NCI-H2029 treated with DMSO at 0.1 percent for 48 hours (cell line): ENCODE data around the gene SLC39A6.

ENCODE experiments used
- DNase-seq: peaks from one replicate; lab custom pipeline; 2025; lab: John Stamatoyannopoulos, UW

The SLC39A6 gene

DNA sequence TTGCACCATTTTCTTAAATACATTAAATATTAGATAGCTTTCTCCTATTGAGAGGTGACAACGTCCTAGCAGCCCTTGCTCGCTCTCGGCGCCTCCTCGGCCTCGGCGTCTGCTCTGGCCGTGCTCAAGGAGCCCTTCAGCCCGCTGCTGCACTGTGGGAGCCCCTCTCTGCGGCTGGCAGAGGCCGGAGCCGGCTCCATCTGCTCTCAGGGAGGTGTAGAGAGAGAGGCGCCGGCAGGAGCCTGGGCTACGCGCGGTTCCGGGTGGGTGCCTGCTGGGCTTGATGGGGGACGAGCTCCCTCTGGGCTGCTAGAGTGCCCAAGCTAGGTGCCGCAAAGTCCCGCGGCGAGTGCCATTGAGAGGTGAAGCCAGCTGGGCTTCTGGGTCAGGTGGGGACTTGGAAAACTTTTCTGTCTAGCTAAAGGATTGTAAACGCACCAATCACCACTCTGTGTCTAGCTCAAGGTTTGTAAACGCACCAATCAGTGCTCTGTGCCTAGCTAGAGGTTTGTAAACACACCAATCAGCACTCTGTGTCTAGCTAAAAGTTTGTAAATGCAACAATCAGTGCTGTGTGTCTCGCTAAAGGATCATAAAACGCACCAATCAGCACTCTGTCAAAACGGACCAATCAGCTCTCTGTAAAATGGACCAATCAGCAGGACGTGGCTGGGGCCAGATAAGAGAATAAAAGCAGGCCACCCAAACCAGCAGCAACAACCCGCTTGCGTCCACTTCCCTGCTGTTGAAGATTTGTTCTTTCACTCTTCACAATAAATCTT is 64.9 kb downstream of the SLC39A6 start:
- no peak for DNase-seq

DNA sequence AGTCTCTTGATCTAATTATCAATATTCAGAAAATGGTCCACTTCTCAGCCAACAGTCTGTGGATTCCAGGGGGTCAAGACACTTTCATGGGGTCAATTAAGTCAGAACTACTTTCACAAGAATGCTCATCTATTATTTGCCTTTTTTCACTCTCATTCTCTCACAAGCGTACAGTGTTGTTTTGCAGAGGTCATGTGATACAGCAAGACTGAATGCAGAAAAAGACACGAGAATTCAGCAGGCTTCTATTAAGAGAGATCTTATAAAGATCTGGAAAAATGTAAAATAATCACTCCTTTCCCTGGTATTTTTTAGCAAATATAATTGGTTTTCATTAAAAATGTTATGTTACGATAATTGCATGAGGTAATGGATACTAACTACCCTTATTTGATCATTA is 70.5 kb downstream of the SLC39A6 start:
- DNase-seq: no peak
